Stimulated activated CD4-positive, alpha-beta T cell treated with anti-CD3 and anti-CD28 coated beads, Interleukin-1b, Interleukin-23, amount 100 ng/mL, for 24 hours (primary cell): ENCODE data around the gene TMPRSS2.

Source experiments
- DNase-seq, 4 experiments: peaks; one replicate each; pipeline ENCODE4 v3.0.0-alpha.2; 2020; ENCODE audit warnings: low read depth in 4 of 4, low spot score in 1 of 4

Gene TMPRSS2

GRCh38 chr21:41510500-41510899 lies 2.5 kb upstream of the TMPRSS2 start:
- DNase-seq: no peak

DNA sequence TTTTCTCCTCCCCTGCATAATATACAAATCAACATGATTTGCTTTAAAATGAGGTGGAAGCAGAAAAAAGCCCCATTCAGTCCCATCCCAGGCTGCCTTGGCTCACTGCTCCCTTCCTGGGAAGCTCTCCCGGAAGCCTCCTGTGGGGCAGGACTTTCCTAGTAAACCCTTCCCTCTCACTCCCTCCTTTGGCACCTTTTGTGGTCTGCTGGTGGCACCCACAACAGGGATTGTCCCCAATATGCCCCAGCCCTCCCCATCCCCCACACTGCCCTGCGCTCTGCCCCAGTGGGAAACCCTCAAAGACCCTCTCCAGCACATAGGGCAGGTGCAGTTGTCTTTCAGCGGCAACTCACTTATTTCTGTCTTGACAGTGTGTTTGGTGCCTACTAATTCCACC lies 1.8 kb upstream of the TMPRSS2 start:
- DNase-seq: no peak

DNA sequence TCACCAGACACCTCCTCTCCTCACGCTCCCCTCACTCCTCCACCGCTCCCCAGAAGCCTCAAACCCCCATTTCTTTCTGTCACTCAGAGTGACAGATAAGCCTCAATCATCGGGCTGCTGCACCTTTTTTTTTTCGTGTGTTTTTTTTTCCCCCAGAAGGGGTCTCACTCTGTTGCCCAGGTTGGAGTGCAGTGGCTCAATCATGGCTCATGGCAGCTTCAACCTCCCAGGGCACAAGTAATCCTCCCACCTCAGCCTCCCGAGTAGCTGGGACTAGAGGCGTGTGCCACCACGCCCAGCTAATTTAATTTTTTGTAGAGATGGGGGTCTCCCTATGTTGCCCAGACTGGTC lies 1.2 kb upstream of the TMPRSS2 start:
- no peak for DNase-seq

- no peak for DNase-seq
Measured at GRCh38 chr21:41508415-41509144, 622 bp upstream of the TMPRSS2 start.

GRCh38 chr21:41506611-41507520 lies 1.1 kb downstream of the TMPRSS2 start:
- DNase-seq: no peak

- DNase-seq: no peak
Measured at GRCh38 chr21:41506005-41506594, 1.9 kb downstream of the TMPRSS2 start.

DNA sequence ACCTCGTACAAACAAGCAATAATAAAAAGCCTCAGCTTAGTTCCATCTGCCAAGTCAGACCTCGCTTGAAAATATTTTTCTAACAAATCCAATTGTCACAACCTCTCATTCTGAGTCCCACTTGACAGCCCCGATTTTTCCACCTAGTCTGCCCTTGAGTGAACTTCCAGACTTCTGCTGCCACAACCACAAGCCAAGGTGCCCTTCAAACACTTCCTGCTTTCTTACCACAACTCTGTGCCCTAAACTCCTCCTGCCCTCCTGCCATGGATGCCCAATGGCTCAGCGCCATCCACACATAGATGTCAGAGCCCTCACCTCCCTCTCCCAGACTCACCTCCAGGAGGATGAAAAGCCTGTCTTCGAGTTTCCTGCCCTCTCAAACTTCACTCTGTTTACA lies 3.9 kb downstream of the TMPRSS2 start:
- DNase-seq: no peak

- no peak for DNase-seq
Measured at GRCh38 chr21:41503331-41503730, 4.6 kb downstream of the TMPRSS2 start.

- no peak for DNase-seq
Measured at GRCh38 chr21:41501919-41502318, 6.0 kb downstream of the TMPRSS2 start.

GRCh38 chr21:41500931-41501381 lies 7.0 kb downstream of the TMPRSS2 start:
- DNase-seq: no peak

DNA sequence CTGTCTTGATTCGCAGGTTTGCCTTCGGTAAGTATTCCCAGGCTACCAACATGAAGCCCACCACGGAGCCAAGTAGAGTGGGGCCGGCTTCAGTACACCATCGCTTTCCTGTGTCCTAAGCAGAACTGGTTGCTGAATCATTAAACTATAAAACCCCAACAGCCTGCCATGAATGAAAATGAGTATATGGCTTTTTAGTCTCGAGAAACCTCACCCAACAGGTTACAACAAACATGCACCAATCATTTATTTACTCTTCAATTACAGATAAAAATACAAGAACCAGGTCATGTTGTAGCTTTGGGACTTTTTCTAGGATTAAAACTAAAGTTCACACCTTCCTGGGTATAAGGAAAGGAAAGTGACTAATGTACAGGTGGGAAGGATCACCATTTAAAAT lies 7.6 kb downstream of the TMPRSS2 start:
- DNase-seq: no peak

GRCh38 chr21:41499920-41500319 lies 8.0 kb downstream of the TMPRSS2 start:
- DNase-seq: no peak

DNA sequence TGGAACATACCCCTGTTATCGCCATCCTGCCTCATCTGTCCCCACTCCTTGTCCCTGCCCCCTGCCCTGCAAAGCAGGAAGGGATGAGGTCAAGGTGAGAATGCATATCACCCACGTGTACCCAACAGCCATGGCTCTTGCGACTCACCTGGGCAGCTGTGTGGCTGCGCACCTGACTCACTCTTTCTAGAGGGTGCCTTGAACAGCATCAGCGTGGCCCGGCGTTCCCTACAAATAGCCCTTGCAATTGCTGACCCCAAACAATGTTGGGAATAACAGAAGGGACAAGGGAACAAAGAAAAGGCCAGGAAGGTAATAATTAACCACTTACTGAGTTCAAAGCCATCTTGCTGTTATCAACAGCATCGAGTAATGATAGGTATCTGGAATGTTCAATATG lies 10.2 kb downstream of the TMPRSS2 start:
- DNase-seq: no peak

DNA sequence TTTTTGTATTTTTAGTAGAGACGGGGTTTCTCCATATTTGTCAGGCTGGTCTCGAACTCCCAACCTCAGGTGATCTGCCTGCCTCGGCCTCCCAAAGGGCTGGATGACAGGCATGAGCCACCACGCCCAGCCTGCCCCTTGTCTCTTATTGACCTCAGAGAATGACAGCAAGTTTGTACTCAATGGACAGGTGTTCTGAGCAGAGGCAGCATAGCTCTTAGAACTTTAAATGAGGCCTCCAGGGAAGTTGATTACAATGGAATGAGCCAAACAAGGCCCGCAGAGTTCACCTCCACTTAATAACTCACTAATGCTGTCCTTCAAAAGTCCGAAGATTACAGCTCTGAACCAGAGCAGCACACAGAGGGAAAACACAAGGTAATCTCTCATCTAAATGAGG lies 10.9 kb downstream of the TMPRSS2 start:
- DNase-seq: no peak

- no peak for DNase-seq
Measured at GRCh38 chr21:41494242-41494641, 13.7 kb downstream of the TMPRSS2 start.

- DNase-seq: no peak
Measured at GRCh38 chr21:41491412-41491811, 16.5 kb downstream of the TMPRSS2 start.

GRCh38 chr21:41490330-41490729 lies 17.6 kb downstream of the TMPRSS2 start:
- DNase-seq: no peak

DNA sequence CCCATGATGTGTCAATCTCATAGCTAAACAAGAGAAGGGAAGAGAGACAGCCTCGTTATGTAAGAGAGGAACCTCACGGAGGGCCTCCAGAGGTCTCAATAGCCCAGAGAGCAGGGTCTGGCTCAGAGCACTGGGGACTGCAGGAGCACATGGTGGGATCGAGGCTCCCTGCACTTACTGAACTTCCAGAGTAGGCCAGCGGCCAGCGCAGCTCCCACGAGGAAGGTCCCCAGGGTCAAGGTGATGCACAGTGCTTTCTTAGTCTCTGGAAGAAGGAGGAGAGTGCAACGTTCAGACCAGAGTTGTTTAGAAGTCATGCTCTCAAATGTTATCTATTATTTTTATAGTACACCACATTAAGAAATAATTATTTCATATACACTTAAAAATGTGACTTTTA lies 18.6 kb downstream of the TMPRSS2 start:
- no peak for DNase-seq

DNA sequence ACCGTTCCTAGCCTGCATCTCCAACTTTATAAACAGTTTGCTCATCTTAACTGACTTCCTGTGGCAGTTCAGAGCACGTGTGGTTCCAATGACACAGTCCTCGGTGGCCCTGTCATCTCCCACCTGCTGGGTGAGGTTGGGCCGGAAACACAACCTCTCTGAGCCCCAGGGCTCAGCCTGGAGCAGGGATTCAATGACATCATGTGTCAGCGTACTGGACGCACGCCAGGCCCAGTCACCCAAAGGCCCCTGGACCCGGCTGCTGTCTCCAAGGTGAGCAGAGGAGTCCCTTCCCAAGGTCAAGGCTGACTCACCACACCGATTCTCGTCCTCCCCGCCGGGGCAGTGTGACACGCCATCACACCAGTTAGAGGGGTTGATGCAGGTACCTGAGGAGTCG lies 19.9 kb downstream of the TMPRSS2 start:
- DNase-seq: no peak

DNA sequence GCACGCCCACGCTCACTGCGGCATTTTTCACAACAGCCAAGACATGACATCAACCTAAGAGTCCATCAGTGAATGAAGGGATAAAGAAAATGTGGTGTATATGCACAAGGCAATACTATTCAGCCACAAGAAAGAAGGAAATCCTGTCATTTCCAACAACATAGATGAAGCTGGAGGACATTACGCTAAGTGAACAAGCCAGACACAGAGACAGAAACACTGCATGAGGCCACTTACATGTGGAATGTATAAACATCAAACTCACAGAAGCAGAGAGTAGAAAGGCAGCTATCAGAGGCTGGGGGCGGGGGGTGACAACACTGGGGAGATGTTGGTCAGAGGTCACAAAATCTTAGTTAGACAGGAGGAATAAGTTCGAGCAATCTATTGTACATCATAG lies 20.9 kb downstream of the TMPRSS2 start:
- no peak for DNase-seq

DNA sequence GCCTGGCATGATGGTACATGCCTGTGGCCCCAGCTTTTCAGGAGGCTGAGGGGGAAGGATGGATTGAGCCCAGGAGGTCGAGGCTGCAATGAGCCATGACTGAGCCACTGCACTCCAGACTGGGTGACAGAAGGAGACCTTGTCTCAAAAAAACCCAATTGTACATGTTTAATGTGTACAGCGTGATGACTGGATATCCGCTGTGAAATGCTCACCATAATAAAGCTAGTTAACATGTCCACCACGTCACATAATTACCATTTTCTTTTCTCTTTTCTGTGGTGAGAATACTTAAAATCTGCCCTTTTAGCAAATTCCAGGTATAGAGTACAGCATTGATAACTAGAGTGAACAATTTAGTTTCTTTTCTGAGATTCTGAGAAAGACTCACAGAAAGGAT lies 24.0 kb downstream of the TMPRSS2 start:
- DNase-seq: no peak

GRCh38 chr21:41483415-41483814 lies 24.5 kb downstream of the TMPRSS2 start:
- no peak for DNase-seq
